NAMALWA (cell line): Measurements from ENCODE around the gene ZNF407.

ENCODE experiments used
- DNase-seq: peaks from one replicate; pipeline ENCODE4 v3.0.0-alpha.2; 2015; ENCODE audit warnings: low spot score

ZNF407 gene

DNA sequence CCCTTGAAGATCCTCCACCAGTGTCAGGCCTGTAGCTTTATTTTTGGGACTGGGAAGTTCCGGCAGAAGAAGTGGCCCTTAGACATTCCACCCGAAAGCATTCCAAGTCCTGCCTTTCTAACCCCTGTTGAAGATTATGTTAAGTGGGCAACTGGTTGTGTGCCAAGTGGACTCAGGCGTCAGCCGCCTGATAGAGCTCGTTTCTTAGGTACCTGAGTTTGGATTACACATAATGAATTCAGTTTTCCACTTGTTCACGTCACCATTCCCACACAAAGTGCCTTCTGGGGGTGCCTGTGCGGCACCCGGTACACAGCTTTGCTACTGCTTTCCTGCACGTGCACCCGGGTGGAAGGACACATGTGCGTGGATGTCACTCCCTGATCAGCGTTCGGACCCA is 454.8 kb downstream of the ZNF407 start:
- DNase-seq: no peak

DNA sequence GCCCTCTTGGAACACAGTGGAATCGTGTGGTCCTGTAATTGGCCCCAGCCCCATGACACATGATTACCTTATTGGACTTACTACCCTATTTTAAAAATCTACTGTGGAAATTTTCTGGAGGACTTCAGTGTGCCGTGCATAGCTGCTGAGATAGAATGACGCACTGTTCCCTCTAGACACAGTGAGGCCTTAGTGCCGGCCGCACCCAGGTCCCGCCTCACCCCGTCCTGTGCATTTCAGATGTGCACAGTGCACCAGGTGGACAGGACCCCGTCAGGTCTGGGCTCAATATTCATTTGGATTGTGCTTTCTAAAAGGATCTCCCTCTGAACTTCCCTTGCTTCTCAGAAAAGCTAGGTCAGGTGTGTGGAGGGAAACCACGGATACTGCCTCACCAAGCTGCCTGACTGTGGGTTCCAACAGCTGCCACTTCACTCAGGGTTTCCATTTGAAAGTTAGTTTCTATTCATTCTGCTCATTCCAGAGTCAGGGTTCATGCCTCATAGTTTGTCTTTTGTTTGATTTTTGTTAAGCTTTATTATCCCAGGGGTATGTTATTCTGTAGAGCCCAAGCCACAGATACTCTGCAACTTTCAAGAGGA is 455.5 kb downstream of the ZNF407 start:
- no peak for DNase-seq

DNA sequence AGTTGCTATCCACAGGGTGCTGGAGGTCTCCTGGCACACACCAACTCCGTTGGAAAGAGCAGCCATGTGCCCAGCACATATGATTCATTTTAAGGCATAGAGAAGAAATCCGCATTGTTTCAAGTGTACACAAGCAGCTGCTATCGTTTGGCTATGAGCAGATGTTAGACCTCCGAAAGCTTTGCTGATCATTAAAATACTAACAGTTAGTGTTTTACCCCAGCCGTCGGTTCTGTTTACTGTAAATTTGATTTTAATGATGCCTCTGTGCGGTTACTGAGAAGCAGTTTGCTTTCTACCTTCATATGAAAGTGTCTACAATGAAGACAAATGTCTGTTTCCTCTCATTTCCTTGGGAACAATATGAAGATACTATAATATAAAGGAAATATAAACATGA is 456.4 kb downstream of the ZNF407 start:
- DNase-seq: no peak

DNA sequence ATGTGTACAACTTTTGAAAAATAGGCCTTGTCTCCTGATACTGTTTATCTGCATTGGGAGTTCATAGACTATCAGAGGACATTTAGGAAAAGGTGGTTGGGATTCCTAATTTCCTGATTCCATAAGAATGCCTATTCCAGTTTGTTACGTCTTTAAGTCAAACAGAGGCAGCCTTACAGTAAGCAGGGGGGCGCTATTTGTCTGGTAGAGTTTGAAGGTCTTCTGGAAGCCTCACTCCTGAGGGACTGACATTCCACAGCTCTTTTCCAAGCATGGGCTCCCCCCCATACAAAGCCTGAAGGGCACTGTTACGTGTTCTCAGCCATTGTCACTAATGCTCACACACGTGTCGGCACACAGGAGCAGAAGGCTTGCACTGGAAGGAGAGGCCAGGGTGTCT is 456.9 kb downstream of the ZNF407 start:
- DNase-seq: no peak

DNA sequence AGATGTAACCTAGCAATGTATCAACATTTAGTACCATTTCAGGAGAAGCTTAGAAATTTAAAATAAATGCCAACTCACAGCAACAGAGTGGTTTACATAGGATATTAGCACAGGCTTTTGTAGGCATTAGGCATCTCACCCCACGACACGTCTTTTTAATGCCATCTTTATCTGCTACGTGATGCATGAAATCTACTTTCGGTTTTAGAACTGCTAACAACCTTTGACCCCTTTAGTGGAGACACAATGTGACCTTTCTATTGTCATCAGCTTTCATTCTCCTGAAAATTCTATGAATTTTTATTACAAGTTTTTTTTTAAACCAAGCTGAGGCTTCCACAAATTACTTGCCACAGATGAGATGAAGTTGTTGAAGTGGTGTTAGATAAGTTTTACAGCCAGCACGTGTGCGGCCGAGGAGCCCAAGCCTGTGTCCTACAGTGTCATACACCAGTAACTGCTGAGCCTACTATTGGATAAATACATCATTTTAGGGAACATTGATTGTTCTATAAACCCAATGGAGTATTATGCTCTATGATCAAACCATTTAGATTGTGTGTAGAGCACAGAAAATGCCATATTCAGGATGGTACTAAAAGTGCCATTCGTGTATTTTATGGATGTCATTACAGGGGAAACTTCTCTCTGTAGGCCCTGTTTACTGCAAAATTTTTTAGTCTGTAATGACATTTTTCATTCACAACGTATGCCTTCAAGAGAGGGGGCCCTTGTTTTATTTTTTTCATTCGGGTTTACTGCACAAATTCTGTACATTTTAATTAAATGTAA is 459.7 kb downstream of the ZNF407 start:
- DNase-seq: no peak

DNA sequence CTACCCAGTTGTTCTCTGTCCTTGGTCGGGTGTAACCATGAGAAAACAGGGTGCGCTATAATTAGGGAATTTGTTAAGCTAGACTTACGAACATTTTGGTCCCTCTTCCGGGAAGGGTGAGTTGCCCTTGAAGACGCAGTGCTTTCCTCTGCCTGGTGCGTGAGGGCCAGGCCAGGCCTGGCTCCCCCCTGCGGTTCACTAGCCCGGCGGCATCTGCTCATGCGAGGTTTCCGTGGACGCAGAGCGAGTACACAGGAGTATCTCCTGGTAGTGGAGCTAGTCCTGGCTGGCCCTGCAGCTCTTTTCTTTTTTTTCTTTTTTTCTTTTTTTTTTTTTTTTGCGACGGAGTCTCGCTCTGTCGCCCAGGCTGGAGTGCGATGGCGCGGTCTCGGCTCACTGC is 462.5 kb downstream of the ZNF407 start:
- DNase-seq: no peak

DNA sequence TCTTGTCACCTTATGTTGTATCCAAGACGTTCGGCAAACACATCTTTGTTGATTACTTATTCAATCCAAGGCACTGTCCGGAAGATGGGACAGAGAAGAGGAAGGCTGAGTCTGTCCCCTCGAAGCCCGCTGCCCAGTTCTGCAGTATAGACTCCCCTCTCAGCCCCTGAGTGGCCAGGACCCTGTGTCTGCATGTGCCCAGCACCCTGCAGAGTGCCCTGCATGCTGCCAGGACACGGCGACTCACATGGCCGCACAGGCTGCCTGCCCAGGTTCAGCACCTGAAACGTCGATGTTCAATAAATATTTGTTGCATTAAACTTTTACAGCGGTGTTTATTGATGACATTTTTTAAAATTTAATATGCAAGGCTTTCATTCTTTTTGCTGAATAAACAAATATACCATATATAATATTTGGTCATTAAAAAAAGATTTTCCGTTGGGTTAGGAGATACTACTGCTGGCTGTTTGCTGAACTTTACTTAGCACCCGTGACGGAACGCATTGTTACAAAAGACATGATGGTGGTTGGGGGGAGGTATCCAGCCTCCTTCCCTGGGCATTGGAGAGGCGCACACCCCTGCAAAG is 464.7 kb downstream of the ZNF407 start:
- DNase-seq: no peak

DNA sequence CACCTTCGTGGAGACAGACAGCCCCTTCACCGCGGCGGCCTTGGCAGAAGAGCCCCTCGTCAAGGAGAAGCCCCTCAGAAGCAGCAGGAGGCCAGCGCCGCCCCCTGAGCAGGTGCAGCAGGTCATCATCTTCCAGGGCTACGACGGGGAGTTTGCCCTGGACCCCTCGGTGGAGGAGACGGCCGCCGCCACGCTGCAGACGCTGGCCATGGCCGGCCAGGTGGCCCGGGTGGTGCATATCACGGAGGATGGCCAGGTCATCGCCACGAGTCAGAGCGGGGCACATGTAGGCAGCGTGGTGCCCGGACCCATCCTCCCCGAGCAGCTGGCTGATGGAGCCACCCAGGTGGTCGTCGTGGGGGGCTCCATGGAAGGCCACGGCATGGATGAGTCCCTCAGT is 465.5 kb downstream of the ZNF407 start:
- no peak for DNase-seq

DNA sequence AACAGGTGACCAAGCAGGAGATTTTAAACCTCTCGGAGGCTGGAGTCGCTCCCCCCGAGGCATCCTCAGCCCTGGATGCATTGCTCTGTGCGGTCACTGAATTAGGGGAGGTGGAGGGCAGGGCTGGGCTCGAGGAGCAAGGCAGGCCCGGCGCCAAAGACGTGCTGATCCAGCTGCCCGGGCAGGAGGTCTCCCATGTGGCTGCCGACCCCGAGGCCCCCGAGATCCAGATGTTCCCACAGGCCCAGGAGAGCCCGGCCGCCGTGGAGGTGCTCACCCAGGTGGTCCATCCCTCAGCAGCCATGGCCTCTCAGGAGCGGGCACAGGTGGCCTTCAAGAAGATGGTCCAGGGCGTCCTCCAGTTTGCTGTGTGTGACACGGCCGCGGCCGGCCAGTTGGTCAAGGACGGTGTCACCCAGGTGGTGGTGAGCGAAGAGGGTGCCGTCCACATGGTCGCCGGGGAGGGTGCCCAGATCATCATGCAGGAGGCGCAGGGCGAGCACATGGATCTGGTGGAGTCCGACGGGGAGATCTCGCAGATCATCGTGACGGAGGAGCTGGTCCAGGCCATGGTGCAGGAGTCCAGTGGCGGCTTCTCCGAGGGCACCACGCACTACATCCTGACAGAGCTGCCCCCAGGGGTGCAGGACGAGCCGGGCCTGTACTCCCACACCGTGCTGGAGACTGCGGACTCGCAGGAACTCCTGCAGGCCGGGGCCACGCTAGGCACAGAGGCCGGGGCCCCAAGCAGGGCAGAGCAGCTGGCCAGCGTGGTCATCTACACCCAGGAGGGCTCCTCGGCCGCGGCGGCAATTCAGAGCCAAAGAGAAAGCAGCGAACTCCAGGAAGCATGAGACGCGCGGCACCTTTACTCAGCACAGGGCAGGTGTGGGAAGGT is 466.2 kb downstream of the ZNF407 start:
- DNase-seq: no peak

DNA sequence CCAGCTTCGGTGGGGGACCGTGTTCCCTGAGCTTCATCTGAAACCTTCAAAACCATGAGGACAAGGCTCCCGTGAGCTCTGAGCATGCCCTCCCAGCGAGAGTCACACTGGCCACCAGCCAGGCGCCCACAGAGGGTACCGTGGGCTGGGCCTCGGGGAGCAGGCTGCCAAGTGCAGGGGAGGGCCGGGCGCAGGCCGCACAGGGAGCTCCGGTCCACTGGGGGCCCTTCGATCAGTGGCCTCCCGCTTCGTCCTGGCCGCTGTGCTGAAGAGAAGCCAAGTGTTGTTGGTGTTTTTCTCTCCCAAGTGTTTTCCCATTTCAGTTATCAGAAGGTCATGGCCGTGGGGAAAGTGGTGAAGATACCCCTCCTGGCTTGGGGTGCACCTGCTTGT is 466.8 kb downstream of the ZNF407 start:
- DNase-seq: no peak

DNA sequence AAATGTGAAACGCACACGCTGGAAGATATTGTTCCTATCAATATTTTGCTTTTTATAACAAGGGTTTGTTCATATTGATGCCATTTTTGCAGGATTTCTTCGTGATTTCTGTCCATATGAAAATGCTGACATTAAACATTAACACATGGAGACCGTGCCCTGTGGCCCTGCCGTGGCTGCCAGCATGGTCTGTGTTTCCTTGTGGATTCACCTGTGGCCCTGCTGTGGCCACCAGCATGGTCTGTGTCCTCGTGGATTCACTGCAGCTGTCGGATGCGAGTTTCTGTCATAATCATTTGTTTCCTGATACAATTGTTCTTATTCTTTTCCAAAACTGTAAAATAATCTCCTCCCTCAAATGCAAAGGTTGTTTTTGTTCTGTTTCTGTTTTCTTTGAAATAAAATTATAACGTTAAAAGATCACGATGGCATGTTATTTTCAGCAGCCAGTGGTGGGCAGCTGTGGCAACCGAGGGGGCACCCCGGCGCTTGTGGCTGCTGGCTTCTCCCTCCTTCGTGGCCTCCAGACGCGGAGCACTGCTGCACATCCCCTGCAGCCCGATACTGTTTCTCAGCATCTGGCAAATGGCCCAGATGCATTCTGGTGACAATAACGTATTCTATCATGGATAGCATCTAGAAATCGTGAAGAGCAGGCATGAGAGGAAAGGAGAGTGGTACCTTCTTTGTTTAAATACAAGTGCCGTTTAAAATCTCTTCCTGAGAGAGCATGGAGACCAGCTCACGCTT is 467.8 kb downstream of the ZNF407 start:
- DNase-seq: no peak

DNA sequence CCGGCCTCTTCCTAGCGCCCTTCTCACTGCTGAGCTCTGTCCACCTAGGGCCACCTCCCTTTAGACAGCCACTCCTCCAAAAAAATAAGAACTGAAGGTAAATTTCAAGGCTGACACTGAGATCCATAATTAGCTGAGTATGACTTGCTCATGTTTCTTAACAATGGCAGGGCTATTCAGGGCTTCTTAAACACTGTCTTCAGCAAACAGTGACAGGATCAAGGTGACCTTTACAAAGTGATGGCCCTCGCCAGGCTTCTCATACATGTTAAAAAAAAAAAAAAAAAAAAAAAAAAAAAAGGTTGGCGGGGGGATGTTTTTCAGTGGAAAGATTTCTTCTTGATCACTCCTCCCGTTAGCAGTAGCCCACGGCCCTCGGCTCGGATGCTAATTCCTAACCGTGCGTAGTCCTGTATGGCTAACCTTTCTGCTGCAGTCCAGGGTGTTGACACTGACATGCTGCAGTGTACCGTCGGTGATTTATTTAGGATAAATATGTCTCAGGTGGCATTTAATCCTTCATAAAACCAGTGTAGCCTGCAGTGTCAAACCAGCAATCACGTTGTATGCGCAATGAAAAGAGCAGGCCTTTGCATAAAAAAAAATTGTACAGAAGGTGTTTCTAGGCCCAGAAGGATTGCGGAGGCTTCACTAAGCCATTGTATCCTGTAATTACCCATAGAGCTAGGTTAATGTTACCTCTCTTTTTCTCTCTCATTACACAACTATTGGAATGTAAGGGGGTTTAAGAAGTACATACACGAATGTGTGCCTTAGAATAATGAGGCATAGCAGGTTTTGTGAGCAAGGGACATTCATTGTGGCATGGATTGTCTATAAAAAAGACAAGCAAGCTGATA is 468.6 kb downstream of the ZNF407 start:
- no peak for DNase-seq

DNA sequence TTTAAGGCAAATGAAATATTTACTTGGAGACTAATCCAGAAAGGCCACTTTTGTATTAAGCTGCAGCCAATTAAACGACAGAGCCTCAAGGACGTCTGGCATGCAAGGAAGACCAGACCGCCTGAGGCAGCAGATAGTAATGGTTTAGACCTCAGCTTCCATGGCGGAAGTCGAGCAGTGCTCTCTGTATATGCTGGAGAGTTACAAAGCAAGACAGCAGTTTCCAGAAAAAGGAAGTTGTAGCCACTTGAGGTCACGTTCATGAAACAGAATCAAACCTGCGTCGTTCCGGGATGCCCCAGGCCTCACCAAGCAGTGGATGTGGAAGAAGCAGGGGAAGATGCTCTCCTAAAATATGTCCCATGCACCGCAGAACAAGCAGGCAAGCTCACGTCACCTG is 469.3 kb downstream of the ZNF407 start:
- DNase-seq: no peak

DNA sequence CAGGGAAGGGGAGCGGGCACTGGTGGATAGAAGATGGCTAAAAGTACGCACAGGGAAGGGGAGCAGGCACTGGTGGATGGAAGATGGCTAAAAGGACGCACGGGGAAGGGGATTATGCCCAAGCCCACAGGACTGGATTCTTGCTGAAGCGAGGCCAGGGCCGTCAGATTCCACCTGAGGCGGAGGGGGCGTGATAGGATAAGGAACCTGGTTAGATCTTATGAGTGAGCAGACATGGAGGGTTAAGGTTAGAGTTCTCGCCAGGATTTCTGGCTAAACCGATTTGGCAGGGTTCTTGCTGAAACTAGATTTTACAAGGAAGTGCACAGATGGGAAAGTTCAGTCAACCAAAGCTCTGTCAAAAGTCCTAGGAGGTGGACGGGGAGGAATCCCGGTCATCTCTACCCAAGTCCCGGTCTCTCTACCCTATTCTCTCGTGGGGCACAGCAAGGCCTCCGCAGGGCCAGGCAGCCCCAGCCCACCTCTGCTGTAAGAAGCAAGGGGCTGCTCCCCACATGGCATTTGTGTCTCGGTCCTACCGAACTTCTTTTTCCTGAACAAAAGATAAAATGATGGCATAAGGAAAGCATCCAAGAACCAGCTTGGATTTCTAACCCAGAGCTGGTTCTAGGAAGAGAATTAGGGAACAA is 470.5 kb downstream of the ZNF407 start:
- DNase-seq: no peak

DNA sequence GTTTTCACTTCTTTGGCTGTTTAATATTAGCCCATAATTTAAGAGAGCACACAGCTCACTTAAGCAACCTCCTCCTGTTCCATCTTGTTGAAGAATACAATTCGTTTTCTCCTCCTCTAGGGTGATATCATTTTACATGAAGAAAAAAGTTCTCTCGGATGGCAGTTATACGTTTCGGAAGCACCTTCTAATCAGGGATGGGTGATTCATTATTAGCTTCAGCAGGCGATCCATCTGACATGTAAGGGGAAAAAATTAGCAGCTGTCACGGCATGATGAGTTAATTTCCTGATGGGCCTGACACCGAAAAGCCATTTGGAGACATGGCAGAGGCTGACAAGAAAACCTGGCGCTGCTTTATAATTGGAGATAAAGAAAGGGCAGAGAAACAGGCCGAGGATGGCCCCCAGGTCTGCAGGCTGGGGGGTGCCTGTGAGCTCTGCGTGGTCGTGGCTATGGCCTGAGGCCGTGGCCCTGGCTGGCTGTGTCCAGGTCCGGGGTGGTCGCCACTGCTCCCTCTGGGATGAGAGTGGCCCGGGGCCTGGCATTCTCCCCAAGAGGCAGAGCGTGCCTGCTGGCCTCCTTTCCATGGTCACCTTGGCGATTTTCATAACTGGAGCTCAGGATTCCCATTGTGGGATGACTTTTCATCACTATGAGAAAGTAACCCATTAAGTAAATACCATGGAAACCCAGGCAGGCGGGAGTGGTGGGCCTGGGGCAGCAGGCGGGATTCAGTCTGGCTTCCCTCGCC is 471.2 kb downstream of the ZNF407 start:
- no peak for DNase-seq

DNA sequence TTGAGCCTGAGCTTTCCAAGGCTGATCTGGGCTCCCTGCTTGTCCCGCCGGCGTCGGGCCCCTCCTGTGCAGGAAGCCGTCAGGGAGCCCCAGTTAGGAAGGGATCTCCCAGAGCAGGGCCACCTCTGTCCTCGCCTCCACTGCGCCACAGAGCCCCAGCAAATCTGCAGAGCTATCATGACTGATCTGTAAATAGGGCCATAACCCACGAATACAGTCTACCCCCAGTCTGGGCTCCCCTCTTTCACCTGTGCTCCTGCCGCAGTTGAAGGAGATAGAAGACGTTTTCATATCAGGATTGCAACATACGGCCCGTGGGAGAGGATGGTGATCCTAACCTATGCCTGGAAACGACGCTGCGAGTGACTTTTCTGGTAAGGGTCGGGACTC is 472.6 kb downstream of the ZNF407 start:
- DNase-seq: no peak

DNA sequence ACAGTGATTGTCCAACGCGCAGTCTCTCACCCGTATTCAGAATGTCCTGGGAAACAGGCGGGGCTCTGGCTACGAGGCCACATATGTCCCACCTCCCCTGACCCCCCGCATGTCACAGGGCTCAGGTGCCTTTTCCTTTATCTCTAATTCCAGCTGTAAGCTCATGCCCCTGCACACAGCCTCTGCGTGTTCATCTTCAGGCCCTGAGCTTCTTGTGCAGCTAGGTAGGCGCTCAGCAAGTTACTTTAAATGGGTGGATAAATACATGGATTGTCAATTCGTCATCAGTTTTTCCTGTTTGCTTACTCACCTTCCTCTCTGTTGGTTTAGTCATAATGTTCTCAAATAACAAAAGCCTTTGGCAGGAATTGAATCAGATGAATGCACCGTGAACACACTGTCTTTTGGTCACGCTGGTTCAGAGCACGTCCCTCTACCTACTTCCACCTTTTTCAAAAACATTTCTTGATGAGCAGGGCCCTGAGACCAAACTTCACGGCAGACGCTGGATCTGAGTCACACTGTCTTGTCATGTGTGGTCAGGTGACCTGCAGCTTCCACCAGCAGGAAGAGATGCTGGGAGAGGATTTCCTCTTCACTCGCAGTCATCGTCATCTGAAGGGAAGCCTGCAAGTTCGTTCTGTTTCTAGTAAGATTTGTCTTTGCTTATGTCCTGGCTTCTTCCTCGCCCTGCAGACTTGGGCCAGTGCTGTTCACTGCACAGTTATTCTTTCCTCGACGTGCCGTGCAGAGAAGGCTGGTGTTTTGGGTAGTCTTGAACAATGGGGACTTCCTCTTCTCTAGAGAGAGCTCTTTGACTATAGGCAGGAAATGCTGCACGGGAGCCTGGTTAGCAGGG is 473.2 kb downstream of the ZNF407 start:
- peak; percentile 17 for DNase-seq

DNA sequence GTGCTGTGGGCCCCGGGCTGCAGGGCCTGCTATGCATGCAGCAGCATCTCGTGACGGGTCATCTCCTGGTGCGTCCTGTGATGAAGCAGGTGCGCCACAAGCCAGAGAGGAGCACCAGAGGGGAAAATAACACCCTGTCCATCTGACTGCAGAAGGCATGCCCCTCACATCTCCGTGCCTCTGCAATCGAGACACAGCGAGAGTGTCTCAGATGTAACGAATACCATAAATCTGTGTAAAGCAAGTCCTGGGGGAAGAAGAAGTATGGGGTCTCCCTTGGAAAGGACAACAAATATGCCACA is 473.8 kb downstream of the ZNF407 start:
- DNase-seq: no peak
